HuH-7.5 (cell line): ENCODE measurements around the gene PIK3R5.

Experiments used
- DNase-seq: peaks from one replicate; pipeline ENCODE4 v3.0.0; 2011; ENCODE audit warnings: low spot score

PIK3R5 gene

DNA sequence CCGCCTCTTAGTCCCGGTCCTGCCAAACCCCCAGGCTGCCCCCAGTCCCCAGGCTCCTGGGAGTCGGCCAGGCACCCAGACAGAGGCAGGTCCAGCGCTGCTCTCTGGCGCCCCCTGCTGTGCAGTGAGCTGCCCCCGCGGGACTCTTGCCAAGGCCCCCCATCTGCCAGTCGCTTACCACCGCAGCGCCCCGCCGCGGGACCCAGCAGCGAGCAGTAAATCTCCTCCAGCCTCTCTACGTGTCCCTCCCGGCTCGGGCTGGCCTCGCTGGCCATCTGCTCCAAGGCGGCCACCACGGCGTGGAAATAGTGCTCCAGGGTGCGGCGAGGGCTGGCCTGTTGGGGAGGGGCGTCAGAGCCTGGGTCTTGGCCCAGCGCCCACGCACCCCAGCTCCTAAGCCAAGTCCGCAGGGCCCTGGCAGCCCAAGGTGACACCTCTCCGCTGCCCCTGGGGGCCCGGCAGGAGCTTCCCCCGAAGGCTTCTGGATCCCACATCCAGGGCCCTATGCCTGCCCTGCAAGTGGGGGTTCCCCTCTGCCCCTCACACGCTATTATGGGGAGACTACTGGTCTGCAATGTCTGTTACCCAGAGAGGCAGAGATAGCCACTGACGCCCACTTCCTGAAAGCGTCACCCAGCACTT lies 132.7 kb downstream of the PIK3R5 start:
- DNase-seq, result no peak

- no peak for DNase-seq
Observed at GRCh38 chr17:8831234-8831849, 134.2 kb downstream of the PIK3R5 start.

- no peak for DNase-seq
Observed at GRCh38 chr17:8830141-8830540, 135.4 kb downstream of the PIK3R5 start.

- no peak for DNase-seq
Observed at GRCh38 chr17:8829036-8829941, 136.2 kb downstream of the PIK3R5 start.
